Measurements from ENCODE around the gene TRAPPC5. TPM values are rescaled to one million over a fixed set of nuclear protein-coding genes. Genes with fewer than 3 reads are reported as not detected.

Gene TRAPPC5
- total RNA-seq: 75.3 TPM
- long read RNA-seq, full-length matches to known transcripts: 31 of 40 reads
- long read RNA-seq, partial matches to known transcripts: 0 of 40 reads
- long read RNA-seq, other reads (novel, unspliced or antisense): 9 of 40 reads

GRCh38 chr19:7680606-7681339, at the start of gene TRAPPC5:
Gene TRAPPC5, plus strand, starts transcription at chr19:7680833. Its CDS starts 1,421 bp downstream, at chr19:7682254.
- H3K9me3 ChIP-seq: no peaks in the 10 kb centered on the region
- peaks cover 34% of the 10 kb centered on the region for H3K36me3 ChIP-seq
- ATAC-seq: peak; percentile 89 to 96
- H3K4me1 ChIP-seq: peaks cover 14% of the 10 kb centered on the region
- peak within 1 kb of the TSS; percentile 92 for H3K27ac ChIP-seq
- peak; percentile 93 for DNase-seq
- intact Hi-C loops (cut with DNase I): loop anchor here (2.0 kb wide), 1 partner anchor 112 kb away; no protein-coding TSS in a partner anchor
- H3K27me3 ChIP-seq (ENCODE audit: low read depth): no peaks in the 10 kb centered on the region
- peak; percentile 99 for TF ChIP-seq CTCF (IDR thresholded peaks at IDR 0.05)
- H3K4me3 ChIP-seq: peak within 1 kb of the TSS; percentile 100

GRCh38 chr19:7631577-7631976, 49.1 kb upstream of the TRAPPC5 start:
- Histone ChIP-seq H3K4me1 (peaks cover 38% of the 10 kb centered on the region), H3K27me3 (ENCODE audit: low read depth) (no peaks in the 10 kb centered on the region), H3K9me3 (no peaks in the 10 kb centered on the region), H3K27ac (no peak overlapping the region), H3K4me3 (no peak overlapping the region), H3K36me3 (peaks cover 20% of the 10 kb centered on the region)
- intact Hi-C loops (cut with DNase I): no loop called here
- no peak for TF ChIP-seq CTCF (IDR thresholded peaks at IDR 0.05)
- ATAC-seq: no peak
- DNase-seq: no peak

GRCh38 chr19:7632340-7633203, 48.1 kb upstream of the TRAPPC5 start:
- H3K27me3 ChIP-seq (ENCODE audit: low read depth): peaks cover 4% of the 10 kb centered on the region
- H3K27ac ChIP-seq: no peak overlapping the region
- H3K9me3 ChIP-seq: no peaks in the 10 kb centered on the region
- intact Hi-C loops (cut with DNase I): no loop called here
- ATAC-seq: no peak
- H3K36me3 ChIP-seq: peaks cover 12% of the 10 kb centered on the region
- H3K4me3 ChIP-seq: no peak overlapping the region
- peaks cover 36% of the 10 kb centered on the region for H3K4me1 ChIP-seq
- DNase-seq: no peak
- TF ChIP-seq CTCF (IDR thresholded peaks at IDR 0.05): no peak

GRCh38 chr19:7633698-7634097, 46.9 kb upstream of the TRAPPC5 start, which contains the start of gene PCP2:
Gene PCP2, minus strand, starts transcription at chr19:7633719. Its CDS starts 262 bp downstream, at chr19:7633457.
- Histone ChIP-seq H3K27ac (no peak within 1 kb of the TSS), H3K4me1 (peaks cover 36% of the 10 kb centered on the region), H3K4me3 (no peak within 1 kb of the TSS), H3K36me3 (peaks cover 12% of the 10 kb centered on the region), H3K27me3 (ENCODE audit: low read depth) (peaks cover 7% of the 10 kb centered on the region), H3K9me3 (no peaks in the 10 kb centered on the region)
- no peak for ATAC-seq
- intact Hi-C loops (cut with DNase I): no loop called here
- TF ChIP-seq CTCF (IDR thresholded peaks at IDR 0.05): no peak
- DNase-seq: no peak

GRCh38 chr19:7635670-7636069, 45.0 kb upstream of the TRAPPC5 start:
- Histone ChIP-seq H3K4me3 (no peak overlapping the region), H3K27ac (no peak overlapping the region), H3K4me1 (peaks cover 36% of the 10 kb centered on the region), H3K27me3 (ENCODE audit: low read depth) (peaks cover 7% of the 10 kb centered on the region), H3K36me3 (peaks cover 13% of the 10 kb centered on the region), H3K9me3 (no peaks in the 10 kb centered on the region)
- ATAC-seq (no peak), DNase-seq (no peak)
- intact Hi-C loops (cut with DNase I): no loop called here
- no peak for TF ChIP-seq CTCF (IDR thresholded peaks at IDR 0.05)
